T-helper 22 cell (primary cell): ENCODE data around the gene PNMA6E.

ENCODE experiments used
- DNase-seq: peaks from one replicate; pipeline ENCODE4 v3.0.0-alpha.2; 2020; ENCODE audit warnings: low read depth

Gene PNMA6E

GRCh38 chrX:153401133-153401764, at the start of gene PNMA6E:
Gene PNMA6E (minus strand): TSS chrX:153401350. CDS start chrX:153398849, 2,501 bp downstream.
- no peak for DNase-seq

GRCh38 chrX:153450949-153451277, 49.8 kb upstream of the PNMA6E start:
- no peak for DNase-seq

GRCh38 chrX:153450114-153450948, 49.2 kb upstream of the PNMA6E start:
- DNase-seq = no peak

- no peak for DNase-seq
Observed at GRCh38 chrX:153449368-153450113, 48.4 kb upstream of the PNMA6E start.

- DNase-seq = no peak
Observed at GRCh38 chrX:153448556-153449367, 47.6 kb upstream of the PNMA6E start.

GRCh38 chrX:153447581-153447960, 46.4 kb upstream of the PNMA6E start:
- no peak for DNase-seq

GRCh38 chrX:153446950-153447580, 45.9 kb upstream of the PNMA6E start:
- DNase-seq = no peak

- no peak for DNase-seq
Observed at GRCh38 chrX:153446636-153446936, 45.4 kb upstream of the PNMA6E start.

- no peak for DNase-seq
Observed at GRCh38 chrX:153445856-153446635, 44.9 kb upstream of the PNMA6E start, which contains the start of gene TREX2. Gene TREX2 (minus strand): TSS chrX:153446056. CDS start chrX:153445430, 626 bp downstream.

- DNase-seq = no peak
Observed at GRCh38 chrX:153445106-153445855, 44.1 kb upstream of the PNMA6E start.

- no peak for DNase-seq
Observed at GRCh38 chrX:153444333-153445011, 43.3 kb upstream of the PNMA6E start.

GRCh38 chrX:153443476-153444332, 42.6 kb upstream of the PNMA6E start:
- DNase-seq = no peak

- no peak for DNase-seq
Observed at GRCh38 chrX:153442463-153442862, 41.3 kb upstream of the PNMA6E start.

- no peak for DNase-seq
Observed at GRCh38 chrX:153441981-153442380, 40.8 kb upstream of the PNMA6E start.

- DNase-seq = no peak
Observed at GRCh38 chrX:153441296-153441695, 40.1 kb upstream of the PNMA6E start.

GRCh38 chrX:153440556-153441135, 39.5 kb upstream of the PNMA6E start:
- no peak for DNase-seq

GRCh38 chrX:153439977-153440376, 38.8 kb upstream of the PNMA6E start:
- no peak for DNase-seq

GRCh38 chrX:153438532-153438931, 37.4 kb upstream of the PNMA6E start:
- DNase-seq = no peak
